GM12801 (cell line): ENCODE measurements around the gene ANKRD11.

Experiments
- TF ChIP-seq, protein P1 (sequence below): IDR thresholded peaks from one replicate; pipeline ENCODE4 v1.5.1; 2011; ENCODE audit warnings: control low read depth; ENCODE audit not compliant: insufficient read length; ENCODE audit errors: extremely low read depth

ANKRD11 gene

DNA sequence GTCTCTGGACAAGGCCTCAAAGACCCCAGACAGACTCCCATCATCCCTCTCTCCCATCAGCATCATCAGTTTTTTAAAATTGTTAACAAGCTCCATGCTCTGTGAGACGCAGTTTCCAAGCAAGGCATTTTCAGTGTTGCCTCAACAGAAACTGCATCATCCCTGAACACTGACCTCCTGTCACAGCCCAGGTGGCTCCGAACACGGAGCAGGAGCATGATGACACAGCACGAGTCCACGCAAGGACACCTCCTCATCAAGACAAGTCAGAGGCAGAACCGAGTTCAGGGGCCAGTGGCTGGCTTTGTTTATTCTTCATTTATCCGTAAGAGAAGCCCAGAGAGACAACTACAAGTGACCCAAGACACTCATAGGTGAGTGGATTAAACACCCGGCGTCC, 91.4 kb downstream of the ANKRD11 start:
- TF ChIP-seq, protein P1, sequence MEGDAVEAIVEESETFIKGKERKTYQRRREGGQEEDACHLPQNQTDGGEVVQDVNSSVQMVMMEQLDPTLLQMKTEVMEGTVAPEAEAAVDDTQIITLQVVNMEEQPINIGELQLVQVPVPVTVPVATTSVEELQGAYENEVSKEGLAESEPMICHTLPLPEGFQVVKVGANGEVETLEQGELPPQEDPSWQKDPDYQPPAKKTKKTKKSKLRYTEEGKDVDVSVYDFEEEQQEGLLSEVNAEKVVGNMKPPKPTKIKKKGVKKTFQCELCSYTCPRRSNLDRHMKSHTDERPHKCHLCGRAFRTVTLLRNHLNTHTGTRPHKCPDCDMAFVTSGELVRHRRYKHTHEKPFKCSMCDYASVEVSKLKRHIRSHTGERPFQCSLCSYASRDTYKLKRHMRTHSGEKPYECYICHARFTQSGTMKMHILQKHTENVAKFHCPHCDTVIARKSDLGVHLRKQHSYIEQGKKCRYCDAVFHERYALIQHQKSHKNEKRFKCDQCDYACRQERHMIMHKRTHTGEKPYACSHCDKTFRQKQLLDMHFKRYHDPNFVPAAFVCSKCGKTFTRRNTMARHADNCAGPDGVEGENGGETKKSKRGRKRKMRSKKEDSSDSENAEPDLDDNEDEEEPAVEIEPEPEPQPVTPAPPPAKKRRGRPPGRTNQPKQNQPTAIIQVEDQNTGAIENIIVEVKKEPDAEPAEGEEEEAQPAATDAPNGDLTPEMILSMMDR = no peak

DNA sequence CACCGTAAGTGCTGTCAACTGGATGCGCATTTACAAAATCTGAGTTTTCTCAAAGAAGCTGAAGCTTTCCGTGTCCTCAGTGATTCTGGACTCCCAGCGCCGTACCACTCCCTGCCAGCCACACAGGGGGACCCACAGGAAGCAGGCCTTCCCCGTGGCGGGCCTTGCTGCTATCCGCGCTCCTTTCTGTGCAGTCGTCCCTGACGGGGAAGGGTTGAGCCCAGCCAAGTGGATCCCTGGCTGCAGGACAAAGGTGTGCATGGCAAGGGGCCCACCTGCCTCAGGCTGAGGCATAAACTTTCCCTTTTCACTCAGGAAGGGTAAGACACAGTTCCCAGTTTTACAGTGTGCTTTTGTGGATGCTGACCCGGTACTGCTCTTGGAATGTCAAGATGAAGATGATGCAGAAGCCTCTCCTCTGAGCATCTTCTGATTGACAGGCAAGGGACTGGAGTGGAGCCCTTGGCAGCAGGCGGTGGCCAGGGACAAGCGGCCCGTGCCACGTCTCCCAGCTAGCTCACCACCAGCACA, 93.0 kb downstream of the ANKRD11 start:
- TF ChIP-seq, protein P1 = no peak

DNA sequence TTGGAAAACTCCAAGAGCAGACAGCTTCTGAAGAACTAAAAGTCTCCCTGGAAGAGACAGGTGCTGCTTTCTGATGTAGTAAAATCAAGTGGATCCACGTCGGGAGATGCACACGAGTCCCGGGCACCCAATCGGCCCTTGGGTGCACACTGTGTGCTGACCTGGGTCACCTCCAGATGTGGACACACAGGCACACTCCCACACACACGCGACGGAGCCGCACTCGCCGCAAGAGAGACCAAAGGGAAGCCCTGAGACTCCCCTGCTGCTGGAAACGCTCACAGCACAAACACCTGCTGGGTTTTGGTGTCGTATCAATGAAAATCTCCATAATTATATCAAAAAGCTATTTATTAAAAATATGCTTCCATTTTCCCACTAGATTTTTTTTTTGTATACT, 94.2 kb downstream of the ANKRD11 start:
- TF ChIP-seq, protein P1 = no peak

DNA sequence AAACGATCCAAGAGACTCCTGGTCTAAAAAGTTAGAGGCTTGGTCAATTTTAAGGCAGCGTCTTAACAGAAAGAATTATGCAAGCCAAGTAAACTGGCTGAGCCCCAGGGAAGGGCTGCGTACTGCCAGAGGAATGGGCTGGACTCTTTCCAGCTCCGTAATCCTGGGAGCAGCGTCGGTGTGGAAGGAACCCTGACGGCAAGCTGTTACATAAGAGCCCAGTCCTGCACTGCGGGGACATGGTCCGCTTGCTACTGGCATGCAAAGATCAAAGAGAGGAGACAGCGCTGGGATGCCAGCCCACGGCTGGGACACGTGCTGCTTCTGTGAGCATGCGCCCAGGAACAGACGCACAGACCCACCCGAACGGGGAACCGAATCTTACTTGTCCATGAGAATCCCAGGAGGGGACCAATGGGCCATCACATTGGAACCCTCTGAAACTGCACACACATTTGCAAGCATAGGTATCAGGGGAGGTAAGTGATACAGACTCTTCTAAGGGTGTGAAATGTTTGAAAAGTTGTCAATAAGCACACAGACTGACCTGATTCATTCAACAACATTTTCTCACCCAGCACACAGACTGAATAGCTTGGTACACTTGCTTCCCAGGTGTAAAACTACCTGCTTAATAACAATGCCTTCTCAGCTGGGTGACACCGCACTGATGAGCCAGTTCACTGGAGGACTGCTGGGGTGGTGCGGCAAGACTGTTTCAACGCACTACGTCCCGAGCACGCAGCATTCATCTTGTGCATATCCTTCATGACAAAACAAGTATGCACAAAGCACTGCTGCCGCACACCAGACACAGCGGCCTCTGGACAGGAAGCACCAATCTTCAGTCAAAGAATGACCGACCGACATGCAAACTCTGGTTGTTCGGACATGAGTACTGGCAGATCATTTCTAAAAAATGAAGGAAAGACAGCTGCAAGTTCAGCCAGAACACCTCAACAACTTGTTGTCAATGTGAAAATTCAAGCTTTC, 94.9 kb downstream of the ANKRD11 start:
- TF ChIP-seq, protein P1 = no peak

DNA sequence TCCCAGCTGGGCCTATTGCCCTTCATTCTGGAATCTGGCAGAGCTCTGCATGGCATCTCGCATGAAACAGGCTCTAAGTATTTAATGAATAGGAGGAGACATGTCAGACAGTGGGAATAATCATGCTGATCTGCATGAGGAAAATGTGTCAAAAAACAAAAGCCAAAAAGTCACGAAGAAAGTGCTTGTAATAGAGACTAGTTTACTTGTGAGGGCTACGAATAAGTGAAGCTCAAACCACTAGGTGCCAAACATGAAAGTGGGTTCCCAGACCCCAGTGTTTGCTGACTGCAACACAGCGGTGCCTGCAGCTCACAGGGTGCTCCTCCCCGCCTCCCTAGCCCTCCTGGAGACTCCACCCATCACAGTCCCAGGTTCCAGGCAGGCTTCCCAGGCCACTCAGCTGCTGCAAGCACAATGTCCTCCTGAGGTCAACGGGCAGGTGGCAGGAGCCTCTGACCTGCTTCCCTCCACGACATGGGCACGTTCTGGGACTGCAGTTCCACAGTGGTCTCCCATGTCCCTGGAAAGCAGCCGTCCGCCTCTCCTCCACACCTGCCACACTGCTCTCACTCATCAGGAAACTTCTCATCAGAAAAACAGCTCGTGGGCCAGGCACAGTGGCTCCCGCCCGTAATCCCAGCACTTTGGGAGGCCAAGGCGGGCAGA, 96.5 kb downstream of the ANKRD11 start:
- TF ChIP-seq, protein P1 = no peak

DNA sequence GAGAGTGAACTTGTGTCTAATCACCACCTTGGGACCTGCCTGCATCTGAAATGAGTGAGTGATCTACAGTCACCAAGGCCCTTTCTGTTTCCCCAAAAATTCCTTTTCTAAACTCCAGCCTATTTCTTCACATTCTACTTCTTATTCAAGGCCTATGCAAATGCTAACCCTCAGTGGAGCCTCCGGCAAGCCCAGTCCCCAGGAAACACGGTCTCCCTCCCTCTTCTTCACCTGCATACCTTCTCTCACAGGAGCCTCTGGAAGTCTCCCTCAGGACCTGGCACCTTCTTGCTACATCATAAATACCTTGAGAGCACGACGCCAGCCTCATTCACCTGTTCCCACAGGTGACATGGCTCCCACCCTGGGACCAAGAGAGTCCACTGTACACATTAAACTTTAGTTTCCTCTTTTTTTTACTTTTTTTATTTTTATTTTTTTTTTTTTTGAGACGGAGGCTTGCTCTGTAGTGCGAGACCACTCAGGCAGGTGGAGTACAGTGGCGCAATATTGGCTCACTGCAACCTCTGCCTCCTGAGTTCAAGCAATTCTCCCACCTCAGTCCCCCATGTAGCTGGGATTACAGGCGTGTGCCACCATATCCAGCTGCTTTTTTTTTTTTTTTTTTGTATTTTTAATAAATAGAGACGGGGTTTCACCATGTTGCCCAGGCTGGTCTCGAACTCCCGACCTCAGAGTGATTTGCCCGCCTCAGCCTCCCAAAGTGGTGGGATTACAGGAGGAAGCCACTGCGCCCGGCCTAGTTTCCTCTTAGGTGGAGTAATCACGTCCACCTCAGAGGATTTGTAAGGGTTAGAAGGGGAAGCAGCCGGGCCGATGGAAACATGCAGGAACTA, 97.3 kb downstream of the ANKRD11 start:
- TF ChIP-seq, protein P1 = no peak
